ENCODE results near the gene TNFAIP8. TPM values are rescaled to one million over a fixed set of nuclear protein-coding genes. Genes with fewer than 3 reads are reported as not detected.

The TNFAIP8 gene
- total RNA-seq, 2 donors from 2014 or later: 5.6 to 8.9 TPM

GRCh38 chr5:119329666-119330065 lies 26.2 kb upstream of the TNFAIP8 start:
- no peak for TF ChIP-seq CTCF (IDR thresholded peaks at IDR 0.05)
- DNase-seq (ENCODE audit: low spot score): no peak
- no peaks in the 10 kb centered on the region for H3K36me3 ChIP-seq
- no peak overlapping the region for H3K4me3 ChIP-seq
- H3K9me3 ChIP-seq: no peaks in the 10 kb centered on the region
- no peak overlapping the region for H3K27ac ChIP-seq
- peaks cover 0 to 3% of the 10 kb centered on the region in 2 donors for H3K4me1 ChIP-seq
- H3K27me3 ChIP-seq: no peaks in the 10 kb centered on the region

GRCh38 chr5:119330367-119331183 lies 25.2 kb upstream of the TNFAIP8 start:
- Histone ChIP-seq H3K9me3 (no peaks in the 10 kb centered on the region), H3K36me3 (no peaks in the 10 kb centered on the region), H3K4me3 (no peak overlapping the region), H3K27me3 (no peaks in the 10 kb centered on the region), H3K27ac (no peak overlapping the region), H3K4me1 (no peaks in the 10 kb centered on the region)
- no peak for DNase-seq (ENCODE audit: low spot score)
- no peak for TF ChIP-seq CTCF (IDR thresholded peaks at IDR 0.05)

- peaks cover 0 to 2% of the 10 kb centered on the region in 2 donors for H3K4me1 ChIP-seq
- H3K27ac ChIP-seq: no peak overlapping the region
- H3K27me3 ChIP-seq: no peaks in the 10 kb centered on the region
- DNase-seq (ENCODE audit: low spot score): no peak
- H3K9me3 ChIP-seq: no peaks in the 10 kb centered on the region
- no peak overlapping the region for H3K4me3 ChIP-seq
- no peak for TF ChIP-seq CTCF (IDR thresholded peaks at IDR 0.05)
- H3K36me3 ChIP-seq: no peaks in the 10 kb centered on the region
These were observed 24.2 kb upstream of the TNFAIP8 start for GRCh38 chr5:119331566-119332095.

GRCh38 chr5:119332208-119332607 lies 23.6 kb upstream of the TNFAIP8 start:
- no peaks in the 10 kb centered on the region for H3K36me3 ChIP-seq
- no peaks in the 10 kb centered on the region for H3K9me3 ChIP-seq
- H3K27ac ChIP-seq: no peak overlapping the region
- no peak for DNase-seq (ENCODE audit: low spot score)
- H3K27me3 ChIP-seq: no peaks in the 10 kb centered on the region
- H3K4me3 ChIP-seq: no peak overlapping the region
- no peak for TF ChIP-seq CTCF (IDR thresholded peaks at IDR 0.05)
- H3K4me1 ChIP-seq: peaks cover 0 to 7% of the 10 kb centered on the region in 2 donors

- no peaks in the 10 kb centered on the region for H3K9me3 ChIP-seq
- DNase-seq (ENCODE audit: low spot score): no peak
- TF ChIP-seq CTCF (IDR thresholded peaks at IDR 0.05): no peak
- no peak overlapping the region for H3K27ac ChIP-seq
- H3K36me3 ChIP-seq: no peaks in the 10 kb centered on the region
- H3K4me1 ChIP-seq: peaks cover 0 to 13% of the 10 kb centered on the region in 2 donors
- H3K27me3 ChIP-seq: no peaks in the 10 kb centered on the region
- no peak overlapping the region for H3K4me3 ChIP-seq
These were observed 22.8 kb upstream of the TNFAIP8 start for GRCh38 chr5:119332978-119333401.
